Measurements from ENCODE around the gene PQBP1.

PQBP1 gene

DNA sequence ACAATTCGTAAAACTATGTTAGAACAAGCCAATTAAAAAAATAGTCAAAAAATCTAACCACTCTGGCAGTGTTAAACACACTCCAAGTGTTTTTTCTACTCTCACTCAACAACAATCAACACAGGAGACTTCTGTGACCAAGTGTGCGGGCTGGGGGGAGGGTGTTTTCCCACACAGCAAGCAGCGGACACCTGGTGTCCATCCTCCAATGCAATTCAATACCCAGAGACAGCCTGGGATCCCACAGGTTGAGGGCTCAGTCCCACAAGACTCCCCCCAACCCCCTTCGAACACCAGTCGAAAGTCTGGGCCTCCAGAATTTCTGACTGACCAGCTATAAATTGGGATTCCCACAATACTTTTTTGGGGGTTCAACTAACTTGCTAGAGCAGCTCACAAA lies 29.4 kb downstream of the PQBP1 start:
- DNase-seq: no peak

- no peak for DNase-seq
These were observed 30.1 kb downstream of the PQBP1 start for GRCh38 chrX:48927736-48928382.

DNA sequence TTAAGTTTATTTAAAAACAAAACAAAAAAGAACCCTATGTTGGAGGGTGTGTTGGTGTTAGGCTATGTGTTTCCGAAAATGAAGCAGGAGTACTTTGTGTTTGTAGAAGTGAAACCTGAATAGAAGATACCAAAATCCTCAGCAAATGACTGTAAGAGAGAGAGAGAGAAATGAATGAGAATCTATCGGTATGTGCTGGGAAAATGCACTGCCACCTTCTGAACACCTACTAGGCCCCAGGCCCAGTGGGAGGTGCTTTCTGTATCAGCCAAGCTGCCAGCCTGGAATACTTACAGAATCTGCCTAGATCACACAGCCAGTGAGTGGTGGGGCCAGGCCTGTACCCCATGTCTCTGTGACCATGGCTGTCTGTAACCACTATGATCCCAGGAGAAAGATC lies 36.0 kb downstream of the PQBP1 start:
- DNase-seq: no peak

- DNase-seq: no peak
These were observed 37.0 kb downstream of the PQBP1 start for GRCh38 chrX:48934581-48935300.

- DNase-seq: no peak
These were observed 37.6 kb downstream of the PQBP1 start for GRCh38 chrX:48935301-48935670.

GRCh38 chrX:48936429-48937053 lies 38.8 kb downstream of the PQBP1 start:
- no peak for DNase-seq

DNA sequence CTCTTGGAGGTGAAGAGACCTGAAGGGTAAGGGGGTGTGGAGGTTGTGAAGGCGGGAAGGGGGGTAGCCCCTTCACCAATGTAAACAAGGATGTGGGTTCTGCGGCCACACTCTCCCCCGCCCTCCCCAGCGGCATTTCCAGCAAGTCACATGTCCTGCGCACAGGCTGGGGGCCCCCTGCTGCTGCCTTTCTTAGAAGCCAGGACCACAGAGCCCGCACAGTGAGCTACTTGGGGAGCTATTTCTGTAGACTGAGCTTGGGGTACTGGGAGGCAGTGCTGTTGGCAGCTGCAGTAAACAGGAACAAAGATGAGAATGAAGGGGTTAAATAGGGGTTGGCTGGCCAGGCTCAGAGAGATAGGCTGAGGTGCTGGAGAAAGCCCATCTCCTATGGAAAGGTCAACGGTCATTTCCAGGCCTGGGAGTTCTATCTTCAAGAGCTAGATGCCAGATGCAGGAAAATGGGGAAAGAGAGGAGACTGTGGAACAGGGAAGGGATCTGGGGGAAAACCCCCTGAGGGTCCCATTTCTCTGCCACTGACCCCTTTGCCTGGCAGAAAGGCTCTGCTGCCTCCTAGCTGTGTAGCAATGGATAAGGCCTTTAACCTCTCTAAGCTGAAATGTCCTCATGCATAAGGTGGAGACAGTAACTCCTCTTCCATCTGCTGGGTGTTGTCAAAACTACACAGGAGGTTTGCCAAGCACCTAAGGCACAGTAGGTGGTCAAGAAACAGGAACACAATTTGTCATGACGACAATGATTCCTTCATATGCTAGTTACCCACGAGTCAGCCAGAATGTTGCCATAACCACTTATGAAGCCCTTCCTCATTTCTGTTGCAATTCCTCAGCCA lies 39.6 kb downstream of the PQBP1 start:
- DNase-seq: no peak

DNA sequence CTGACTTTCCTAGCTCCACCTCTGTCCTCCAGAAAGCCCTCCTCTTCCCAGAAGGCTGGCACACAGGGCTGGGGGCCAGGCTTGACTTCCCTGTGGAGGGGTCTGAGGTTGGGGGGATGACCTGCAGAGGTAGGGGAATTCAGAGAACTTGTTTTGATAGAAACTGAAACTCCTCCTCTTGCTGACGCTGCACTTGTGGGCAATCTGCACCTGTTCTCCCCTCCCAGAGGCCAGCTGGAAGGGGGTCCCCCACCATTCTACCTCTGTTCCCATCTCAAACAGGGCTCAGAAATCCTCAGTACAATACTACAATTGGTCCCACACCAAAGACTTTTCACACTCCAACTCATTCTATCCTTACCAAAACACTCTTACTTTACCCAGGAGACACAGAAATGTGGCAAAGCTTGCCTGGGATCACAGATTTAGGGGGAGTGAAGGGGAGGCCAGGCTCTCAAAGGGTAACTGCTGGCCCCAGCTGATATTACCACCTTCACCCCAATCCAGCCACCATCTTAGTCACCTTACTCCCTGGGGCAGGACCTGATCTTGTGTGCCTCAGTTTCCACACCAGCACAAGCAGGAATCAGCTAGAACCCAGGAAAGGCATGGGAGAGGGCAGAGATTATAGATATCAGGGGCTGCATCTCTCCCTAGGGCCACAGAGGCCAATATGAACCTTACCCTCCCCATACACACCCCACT lies 41.1 kb downstream of the PQBP1 start:
- DNase-seq: no peak

DNA sequence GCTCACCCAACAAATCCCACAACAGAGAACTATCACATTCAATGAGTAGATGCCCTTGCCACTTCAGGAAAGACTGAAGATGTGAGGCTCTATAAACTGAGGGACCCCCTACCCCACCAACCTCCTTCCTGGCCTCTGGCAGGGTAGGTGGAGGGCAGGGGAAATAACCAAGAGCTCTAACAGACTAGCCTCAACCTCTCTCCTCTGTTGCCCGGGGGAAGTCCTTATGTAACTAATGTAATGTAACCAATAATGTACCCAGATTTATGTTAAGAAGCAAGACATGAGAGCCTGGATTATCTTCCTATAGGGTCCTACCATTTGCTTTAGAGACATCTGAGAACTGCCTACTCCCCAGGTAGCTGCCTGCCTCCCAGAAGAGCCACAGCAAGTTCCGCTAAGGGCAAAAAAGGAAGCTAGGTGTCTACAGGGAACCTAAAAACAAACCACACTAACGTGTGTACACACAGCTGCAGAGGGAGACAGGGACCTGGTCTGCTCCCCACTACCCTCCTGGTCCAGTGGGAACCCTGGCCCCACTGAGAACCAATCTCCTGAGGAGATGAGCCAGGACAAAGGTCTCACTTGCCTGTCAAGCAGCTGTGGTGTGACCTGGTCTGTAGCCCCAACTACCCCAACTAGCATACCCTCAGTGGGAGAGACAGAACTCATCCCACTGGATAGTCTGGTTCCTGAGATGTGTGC lies 41.9 kb downstream of the PQBP1 start:
- DNase-seq: no peak

DNA sequence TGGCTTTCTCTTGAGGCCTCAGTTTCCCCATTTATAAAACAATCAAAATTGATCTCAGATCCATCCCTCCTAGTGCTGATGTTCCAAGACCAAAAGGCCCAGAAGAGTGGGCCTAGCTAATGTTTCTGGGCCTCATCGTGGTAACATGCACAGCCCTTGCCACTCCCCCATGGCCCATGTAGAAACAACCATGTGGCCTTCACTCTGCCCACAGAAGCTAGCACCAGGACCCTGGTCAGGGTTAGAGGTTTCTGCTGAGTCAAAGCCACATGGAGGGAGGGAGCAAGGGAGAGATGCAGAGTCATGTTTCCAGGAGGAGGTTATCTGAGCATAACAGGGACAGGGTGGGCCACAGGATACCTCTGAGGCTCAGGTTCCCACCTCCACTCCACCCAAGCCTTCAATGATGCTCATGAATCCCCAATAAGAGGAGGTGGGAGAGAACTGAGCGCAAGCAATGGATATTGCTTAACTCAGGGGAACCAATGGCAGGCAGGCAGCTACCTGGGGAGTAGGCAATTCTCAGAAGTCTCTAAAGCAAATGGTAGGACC lies 42.8 kb downstream of the PQBP1 start:
- no peak for DNase-seq

DNA sequence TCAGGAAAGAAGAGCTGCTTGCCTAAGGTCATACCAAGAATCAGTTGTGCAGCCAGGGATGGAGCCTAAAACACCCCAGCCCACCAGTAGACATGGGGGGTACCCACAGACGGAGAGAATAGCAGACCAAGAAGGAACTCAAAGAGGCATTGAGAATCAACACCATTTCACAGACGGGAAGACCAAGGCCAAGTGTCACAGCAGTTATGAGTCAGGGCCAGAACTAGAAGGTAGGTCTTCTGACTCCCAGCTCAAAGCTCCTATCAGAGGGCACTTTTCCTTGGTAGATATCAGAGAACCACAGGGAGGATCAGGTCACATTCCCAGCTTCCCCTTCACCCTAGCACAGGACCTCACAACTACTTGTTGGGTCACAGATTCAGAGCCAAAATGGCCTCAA lies 45.2 kb downstream of the PQBP1 start:
- DNase-seq: no peak

DNA sequence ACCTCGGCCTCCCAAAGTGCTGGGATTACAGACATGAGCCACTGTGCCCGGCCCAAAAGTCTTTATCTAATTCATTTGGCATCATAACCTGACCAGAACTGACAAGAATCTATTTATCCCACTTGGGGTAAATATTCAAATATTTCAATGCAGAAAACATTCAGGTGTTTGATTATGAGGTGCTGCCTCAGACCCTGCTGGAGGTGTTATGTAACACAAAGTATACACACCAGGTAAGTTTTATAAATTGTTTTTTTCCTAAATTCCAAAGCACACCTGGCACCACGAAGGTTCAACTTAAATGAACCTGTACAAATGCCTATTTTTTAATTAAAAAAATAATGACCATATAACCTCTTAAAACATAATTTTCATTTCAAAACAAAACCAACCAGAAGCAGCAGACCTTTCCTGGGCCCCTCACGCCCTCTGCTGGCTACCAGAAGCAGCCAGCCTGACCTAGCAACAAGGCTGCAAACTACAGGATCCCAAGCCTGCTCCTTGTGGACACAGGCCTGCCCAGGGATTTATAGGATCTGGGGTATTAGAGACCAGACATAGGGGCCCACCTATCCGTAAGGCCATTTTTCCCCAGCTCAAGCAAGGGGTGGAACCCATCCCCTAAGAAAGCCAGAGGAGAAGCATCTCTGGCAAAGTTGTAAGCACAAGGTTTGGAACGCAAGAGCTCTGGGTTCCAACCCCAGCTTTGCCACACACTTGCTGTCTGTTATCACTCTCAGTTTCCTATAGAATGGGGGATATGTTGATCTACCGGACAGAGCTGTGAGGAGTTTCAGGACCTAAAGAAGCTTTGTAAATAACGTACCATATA lies 48.0 kb downstream of the PQBP1 start:
- no peak for DNase-seq

DNA sequence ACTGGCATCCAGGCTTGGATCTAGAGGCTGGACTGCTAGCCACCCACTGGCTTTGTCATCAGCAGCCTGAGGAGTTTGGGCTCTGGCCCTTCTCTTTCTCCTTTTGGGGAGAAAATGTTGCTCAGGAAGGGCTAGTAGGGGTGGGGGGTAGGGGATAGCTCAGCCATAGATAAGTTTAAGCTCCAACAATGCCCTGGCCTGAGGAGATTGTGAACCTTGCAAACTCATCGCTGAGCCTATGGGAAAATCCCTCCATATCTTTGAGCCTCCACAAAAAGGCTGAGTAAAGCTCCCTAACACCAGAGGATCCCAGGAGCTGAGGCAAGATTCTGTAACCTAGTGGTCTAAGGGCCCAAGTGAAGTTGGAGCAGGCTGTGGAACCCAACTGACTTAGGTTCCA lies 50.9 kb downstream of the PQBP1 start:
- DNase-seq: no peak
